Gastrocnemius medialis (tissue), 4 donors: ENCODE measurements around the gene SHISA6. TPM values are rescaled to one million over a fixed set of nuclear protein-coding genes. Genes with fewer than 3 reads are reported as not detected.

ENCODE experiments used
- ATAC-seq, 2 donors: fragments of 150-250 bp; one replicate each; pipeline ENCODE4 v1.9.1; 2016
- DNase-seq, 2 donors: peaks; one replicate each; pipeline ENCODE4 v3.0.0-alpha.2; 2019
- H3K27ac ChIP-seq, 4 donors: fragments of 200-600 bp; sonication (generic); 1 replicate in 1 of 4; 2 replicates in 3 of 4; pipeline ENCODE4 v1.5.1; 2016 to 2018; ENCODE audit warnings: mild to moderate bottlenecking in 2 of 4, moderate library complexity in 1 of 4
- H3K27me3 ChIP-seq, 3 donors: fragments of 200-600 bp; sonication (generic) in 2 of 3; 1 replicate in 1 of 3; 2 replicates in 2 of 3; pipeline versions ENCODE4 v1.5.1 to v1.6.0; 2016 to 2019; ENCODE audit warnings: mild to moderate bottlenecking in 1 of 3, moderate library complexity in 1 of 3
- H3K36me3 ChIP-seq, 2 donors: fragments of 200-600 bp; sonication (generic) in 1 of 2; one replicate each; pipeline ENCODE4 v1.5.1; 2017 to 2018
- H3K4me1 ChIP-seq, 2 donors: fragments of 200-600 bp; sonication (generic) in 1 of 2; one replicate each; pipeline ENCODE4 v1.5.1; 2016 to 2017; ENCODE audit warnings: mild to moderate bottlenecking in 2 of 2
- H3K4me3 ChIP-seq, 4 donors: fragments of 200-600 bp; sonication (generic) in 3 of 4; 1 replicate in 1 of 4; 2 replicates in 3 of 4; pipeline ENCODE4 v1.5.1; 2016 to 2019; ENCODE audit warnings: mild to moderate bottlenecking in 2 of 4
- H3K9me3 ChIP-seq, 3 donors: fragments of 200-600 bp; sonication (generic) in 2 of 3; 1 replicate in 1 of 3; 2 replicates in 2 of 3; pipeline ENCODE4 v1.5.1; 2016 to 2019
- CTCF ChIP-seq, 5 experiments: fragments of 450-650 bp in 3 of 5; fragments of 200-600 bp in 2 of 5; sonication (generic) in 2 of 5; IDR thresholded peaks in 4 of 5; conservative IDR thresholded peaks in 1 of 5; 1 replicate in 4 of 5; 2 replicates in 1 of 5; pipeline ENCODE4 v1.5.1; 2016 to 2019; ENCODE audit warnings: antibody characterized with exemption in 5 of 5, mild to moderate bottlenecking in 3 of 5, moderate library complexity in 3 of 5
- POLR2A ChIP-seq, 2 donors: fragments of 450-650 bp; IDR thresholded peaks; one replicate each; pipeline ENCODE4 v1.6.1; 2017; ENCODE audit warnings: antibody characterized with exemption in 2 of 2, mild to moderate bottlenecking in 2 of 2, moderate library complexity in 2 of 2
- in situ Hi-C, 4 donors: fragments of 200-750 bp; cut with MboI; loops; one replicate each; pipeline versions ENCODE4 v1.15.0 to v1.8.0; 2017; ENCODE audit warnings: low sequenced_read_pairs in 4 of 4
- intact Hi-C: fragments of 100-400 bp; cut with DNase I; formaldehyde crosslinking; loops from one replicate; pipeline ENCODE4 v1.15.1; 2023; ENCODE audit warnings: low total_unique reads
- total RNA-seq, 4 donors: library from RNA; depleted of rRNA; stranded (reverse); fragments of >200 nt; gene quantifications; one replicate each; pipeline versions ENCODE4 v1.1.0 to v1.2.3, GENCODE V29; 2016

Gene SHISA6
- total RNA-seq, 4 donors from 2014 or later, result 0.19 to 0.46 (median 0.31) TPM

- in situ Hi-C loops (no loop called here), intact Hi-C loops (no loop called here)
- no peak for DNase-seq
- TF ChIP-seq CTCF (IDR thresholded peaks at IDR 0.05 in 4 of 5, conservative IDR thresholded peaks at IDR 0.05 in 1 of 5), result no peak
- no peak for TF ChIP-seq POLR2A (IDR thresholded peaks at IDR 0.05)
- ATAC-seq, result no peak
- H3K4me3 ChIP-seq, result no peak overlapping the region
- no peaks in the 10 kb centered on the region for H3K4me1 ChIP-seq
- H3K27me3 ChIP-seq, result no peaks in the 10 kb centered on the region
- H3K9me3 ChIP-seq, result no peaks in the 10 kb centered on the region
- H3K36me3 ChIP-seq, result no peaks in the 10 kb centered on the region
- no peak overlapping the region for H3K27ac ChIP-seq
These were observed 189.7 kb downstream of the SHISA6 start for GRCh38 chr17:11430751-11431150.

- H3K4me1 ChIP-seq, result no peaks in the 10 kb centered on the region
- no peak overlapping the region for H3K4me3 ChIP-seq
- H3K36me3 ChIP-seq, result no peaks in the 10 kb centered on the region
- intact Hi-C loops (no loop called here), in situ Hi-C loops (no loop called here)
- H3K27ac ChIP-seq, result no peak overlapping the region
- H3K9me3 ChIP-seq, result no peaks in the 10 kb centered on the region
- TF ChIP-seq POLR2A (IDR thresholded peaks at IDR 0.05), result no peak
- no peak for TF ChIP-seq CTCF (IDR thresholded peaks at IDR 0.05 in 4 of 5, conservative IDR thresholded peaks at IDR 0.05 in 1 of 5)
- no peak for ATAC-seq
- H3K27me3 ChIP-seq, result no peaks in the 10 kb centered on the region
- no peak for DNase-seq
These were observed 197.7 kb downstream of the SHISA6 start for GRCh38 chr17:11438673-11439072.

- Histone ChIP-seq H3K4me3 (no peak overlapping the region), H3K27me3 (no peaks in the 10 kb centered on the region), H3K27ac (no peak overlapping the region), H3K9me3 (no peaks in the 10 kb centered on the region), H3K4me1 (no peaks in the 10 kb centered on the region), H3K36me3 (no peaks in the 10 kb centered on the region)
- intact Hi-C loops, result no loop called here
- ATAC-seq (no peak), DNase-seq (no peak)
- TF ChIP-seq CTCF (IDR thresholded peaks at IDR 0.05 in 4 of 5, conservative IDR thresholded peaks at IDR 0.05 in 1 of 5), result no peak
- no peak for TF ChIP-seq POLR2A (IDR thresholded peaks at IDR 0.05)
- in situ Hi-C loops, result no loop called here
These were observed 200.0 kb downstream of the SHISA6 start for GRCh38 chr17:11441004-11441403.

GRCh38 chr17:11446316-11446715, 205.3 kb downstream of the SHISA6 start:
- intact Hi-C loops (no loop called here), in situ Hi-C loops (no loop called here)
- H3K9me3 ChIP-seq, result no peaks in the 10 kb centered on the region
- no peak overlapping the region for H3K27ac ChIP-seq
- TF ChIP-seq CTCF (IDR thresholded peaks at IDR 0.05 in 4 of 5, conservative IDR thresholded peaks at IDR 0.05 in 1 of 5) (no peak), POLR2A (IDR thresholded peaks at IDR 0.05) (no peak)
- H3K4me3 ChIP-seq, result no peak overlapping the region
- H3K4me1 ChIP-seq, result no peaks in the 10 kb centered on the region
- H3K36me3 ChIP-seq, result no peaks in the 10 kb centered on the region
- ATAC-seq (no peak), DNase-seq (no peak)
- H3K27me3 ChIP-seq, result no peaks in the 10 kb centered on the region

GRCh38 chr17:11454096-11454495, 213.1 kb downstream of the SHISA6 start:
- ATAC-seq (no peak), DNase-seq (no peak)
- TF ChIP-seq CTCF (IDR thresholded peaks at IDR 0.05 in 4 of 5, conservative IDR thresholded peaks at IDR 0.05 in 1 of 5), result no peak
- TF ChIP-seq POLR2A (IDR thresholded peaks at IDR 0.05), result no peak
- Histone ChIP-seq H3K27me3 (no peaks in the 10 kb centered on the region), H3K36me3 (no peaks in the 10 kb centered on the region), H3K27ac (no peak overlapping the region), H3K4me1 (no peaks in the 10 kb centered on the region), H3K9me3 (no peaks in the 10 kb centered on the region), H3K4me3 (no peak overlapping the region)
- in situ Hi-C loops, result no loop called here
- intact Hi-C loops, result no loop called here
